ENCODE data around the gene CENPA.

DNA sequence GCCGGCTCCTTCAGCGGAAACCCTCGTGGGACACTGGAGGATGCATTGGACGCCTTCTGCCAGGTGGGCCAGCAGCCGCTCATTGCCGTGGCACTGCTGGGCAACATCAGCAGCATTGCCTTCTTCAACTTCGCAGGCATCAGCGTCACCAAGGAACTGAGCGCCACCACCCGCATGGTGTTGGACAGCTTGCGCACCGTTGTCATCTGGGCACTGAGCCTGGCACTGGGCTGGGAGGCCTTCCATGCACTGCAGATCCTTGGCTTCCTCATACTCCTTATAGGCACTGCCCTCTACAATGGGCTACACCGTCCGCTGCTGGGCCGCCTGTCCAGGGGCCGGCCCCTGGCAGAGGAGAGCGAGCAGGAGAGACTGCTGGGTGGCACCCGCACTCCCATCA, 7.8 kb upstream of the CENPA start:
- TF ChIP-seq CTCF (IDR thresholded peaks at IDR 0.05), result no peak
- no peak for TF ChIP-seq POLR2A (IDR thresholded peaks at IDR 0.05; ENCODE audit: low read depth)
- no peak for TF ChIP-seq POLR2AphosphoS5 (IDR thresholded peaks at IDR 0.05)

Measured in esophagus muscularis mucosa (tissue), 3 donors.